WTC11 (cell line): ENCODE measurements around the gene FMR1NB. TPM values are rescaled to one million over a fixed set of nuclear protein-coding genes. Genes with fewer than 3 reads are reported as not detected.

Experiments
- ATAC-seq: fragments of 200-7000 bp; cut with Tn5 transposase; 2 replicates; pipeline ENCODE4 v1.10.0; 2021; ENCODE audit warnings: mild to moderate bottlenecking, moderate library complexity
- CTCF ChIA-PET: fragments of 300-600 bp; sonication (Branson Sonifier 250); formaldehyde crosslinking; loops from one replicate; lab custom pipeline; 2021; ENCODE audit warnings: antibody characterized with exemption; lab: Charles Lee
- POLR2A ChIA-PET: fragments of 350-600 bp; sonication (Branson Sonifier 250); formaldehyde crosslinking; loops from one replicate; lab custom pipeline; 2021; ENCODE audit warnings: antibody characterized with exemption; lab: Charles Lee
- DNase-seq: peaks from one replicate; pipeline ENCODE4 v3.0.0; 2021; ENCODE audit warnings: low spot score
- H3K27ac Mint-ChIP-seq: 2 replicates; pipeline ENCODE4 v1.8.0; 2021; ENCODE audit warnings: mixed read lengths
- H3K27me3 Mint-ChIP-seq: 2 replicates; pipeline ENCODE4 v1.8.0; 2021; ENCODE audit warnings: low read depth, mild to moderate bottlenecking, moderate library complexity, mixed read lengths
- H3K36me3 Mint-ChIP-seq: 2 replicates; pipeline ENCODE4 v1.8.0; 2021; ENCODE audit warnings: mixed read lengths
- H3K4me1 Mint-ChIP-seq: 2 replicates; pipeline ENCODE4 v1.8.0; 2022; ENCODE audit warnings: mixed read lengths
- H3K4me3 Mint-ChIP-seq: 2 replicates; pipeline ENCODE4 v1.8.0; 2021; ENCODE audit warnings: mild to moderate bottlenecking, moderate library complexity, mixed read lengths
- H3K9me3 Mint-ChIP-seq: 2 replicates; pipeline ENCODE4 v1.8.0; 2021; ENCODE audit warnings: mixed read lengths
- CBFB ChIP-seq: sonication (generic); formaldehyde crosslinking; IDR thresholded peaks from 2 replicates; pipeline ENCODE4 v1.8.1; 2022; ENCODE audit warnings: mild to moderate bottlenecking, low read depth, missing genetic modification reagents
- ELF4 ChIP-seq: sonication (generic); formaldehyde crosslinking; IDR thresholded peaks from 2 replicates; pipeline ENCODE4 v1.8.1; 2022; ENCODE audit warnings: low read depth, mild to moderate bottlenecking, moderate library complexity, missing genetic modification reagents
- ESRRA ChIP-seq: sonication (generic); formaldehyde crosslinking; IDR thresholded peaks from 2 replicates; pipeline ENCODE4 v1.8.1; 2022; ENCODE audit warnings: mild to moderate bottlenecking, missing genetic modification reagents, borderline replicate concordance
- FOXJ3 ChIP-seq: sonication (generic); formaldehyde crosslinking; IDR thresholded peaks from 2 replicates; pipeline ENCODE4 v1.9.0; 2021; ENCODE audit warnings: missing genetic modification reagents, mild to moderate bottlenecking, borderline replicate concordance
- FOXK1 ChIP-seq: sonication (generic); formaldehyde crosslinking; IDR thresholded peaks from 2 replicates; pipeline ENCODE4 v1.8.0; 2022; ENCODE audit warnings: mild to moderate bottlenecking, moderate library complexity, missing genetic modification reagents
- FOXP1 ChIP-seq: sonication (generic); formaldehyde crosslinking; IDR thresholded peaks from 2 replicates; pipeline ENCODE4 v1.8.0; 2022; ENCODE audit warnings: missing genetic modification reagents, mild to moderate bottlenecking, moderate library complexity, borderline replicate concordance
- GABPB1 ChIP-seq: sonication (generic); formaldehyde crosslinking; IDR thresholded peaks from 2 replicates; pipeline ENCODE4 v1.8.1; 2023; ENCODE audit warnings: mild to moderate bottlenecking, missing genetic modification reagents
- GRHL2 ChIP-seq: fragments of 250-450 bp; sonication (Bioruptor Pico); IDR thresholded peaks from 2 replicates; pipeline ENCODE4 v1.8.0; 2022; ENCODE audit warnings: mild to moderate bottlenecking, moderate library complexity; ENCODE audit not compliant: insufficient replicate concordance, severe bottlenecking
- NFYB ChIP-seq: sonication (generic); formaldehyde crosslinking; conservative IDR thresholded peaks from 2 replicates; pipeline ENCODE4 v1.8.0; 2022; ENCODE audit warnings: low read depth, missing genetic modification reagents
- NR2C2 ChIP-seq: sonication (generic); formaldehyde crosslinking; IDR thresholded peaks from 2 replicates; pipeline ENCODE4 v1.8.0; 2022; ENCODE audit warnings: mild to moderate bottlenecking, missing genetic modification reagents
- NR3C1 ChIP-seq: sonication (generic); formaldehyde crosslinking; conservative IDR thresholded peaks from 2 replicates; pipeline ENCODE4 v1.8.1; 2023; ENCODE audit warnings: low read depth, mild to moderate bottlenecking, missing genetic modification reagents
- RORB ChIP-seq: fragments of 250-450 bp; sonication (Bioruptor Pico); IDR thresholded peaks from 2 replicates; pipeline ENCODE4 v1.9.0; 2021; ENCODE audit warnings: mild to moderate bottlenecking
- TP53 ChIP-seq: sonication (generic); formaldehyde crosslinking; IDR thresholded peaks from 2 replicates; pipeline ENCODE4 v1.8.1; 2023; ENCODE audit warnings: mild to moderate bottlenecking, missing genetic modification reagents
- ZBTB21 ChIP-seq: sonication (generic); formaldehyde crosslinking; IDR thresholded peaks from 2 replicates; pipeline ENCODE4 v1.8.1; 2023; ENCODE audit warnings: mild to moderate bottlenecking, missing genetic modification reagents, borderline replicate concordance
- ZNF121 ChIP-seq: sonication (generic); formaldehyde crosslinking; IDR thresholded peaks from 2 replicates; pipeline ENCODE4 v1.8.0; 2023; ENCODE audit warnings: missing genetic modification reagents
- ZNF138 ChIP-seq: sonication (generic); formaldehyde crosslinking; conservative IDR thresholded peaks from 2 replicates; pipeline ENCODE4 v1.8.1; 2022; ENCODE audit warnings: mild to moderate bottlenecking, moderate library complexity, missing genetic modification reagents
- ZNF219 ChIP-seq: sonication (generic); formaldehyde crosslinking; IDR thresholded peaks from 2 replicates; pipeline ENCODE4 v1.8.0; 2023; ENCODE audit warnings: missing genetic modification reagents, mild to moderate bottlenecking, borderline replicate concordance
- ZNF317 ChIP-seq: sonication (generic); formaldehyde crosslinking; IDR thresholded peaks from 2 replicates; pipeline ENCODE4 v1.8.1; 2023; ENCODE audit warnings: low read depth, mild to moderate bottlenecking, moderate library complexity, missing genetic modification reagents, borderline replicate concordance
- ZNF396 ChIP-seq: fragments of 250-450 bp; sonication (Bioruptor Pico); IDR thresholded peaks from 2 replicates; pipeline ENCODE4 v1.8.0; 2021; ENCODE audit warnings: mild to moderate bottlenecking, moderate library complexity, borderline replicate concordance
- total RNA-seq: library from RNA; stranded (reverse); gene quantifications from 3 replicates; pipeline ENCODE4 v1.2.3, GENCODE V29; 2021
- TF ChIP-seq, protein P1 (sequence below): sonication (generic); formaldehyde crosslinking; IDR thresholded peaks from 2 replicates; pipeline ENCODE4 v1.8.1; 2023; ENCODE audit warnings: mild to moderate bottlenecking, missing genetic modification reagents, moderate library complexity
- TF ChIP-seq, protein P2 (sequence below): sonication (generic); formaldehyde crosslinking; IDR thresholded peaks from 2 replicates; pipeline ENCODE4 v1.8.1; 2022; ENCODE audit warnings: mild to moderate bottlenecking, missing genetic modification reagents, moderate library complexity, borderline replicate concordance
- TF ChIP-seq, protein P3 (sequence below): sonication (generic); formaldehyde crosslinking; IDR thresholded peaks from 2 replicates; pipeline ENCODE4 v1.8.0; 2022; ENCODE audit warnings: mild to moderate bottlenecking, missing genetic modification reagents
- TF ChIP-seq, protein P4 (sequence below): sonication (generic); formaldehyde crosslinking; IDR thresholded peaks from 2 replicates; pipeline ENCODE4 v1.8.0; 2022; ENCODE audit warnings: mild to moderate bottlenecking, missing genetic modification reagents
- TF ChIP-seq, protein P5 (sequence below): fragments of 250-450 bp; sonication (Bioruptor Pico); conservative IDR thresholded peaks from 2 replicates; pipeline ENCODE4 v1.9.0; 2021; ENCODE audit warnings: mild to moderate bottlenecking
- TF ChIP-seq, protein P6 (sequence below): fragments of 250-450 bp; sonication (Bioruptor Pico); IDR thresholded peaks from 2 replicates; pipeline ENCODE4 v1.9.0; 2021; ENCODE audit warnings: mild to moderate bottlenecking

Gene FMR1NB
- total RNA-seq, 1 experiment from 2014 or later = not detected

DNA sequence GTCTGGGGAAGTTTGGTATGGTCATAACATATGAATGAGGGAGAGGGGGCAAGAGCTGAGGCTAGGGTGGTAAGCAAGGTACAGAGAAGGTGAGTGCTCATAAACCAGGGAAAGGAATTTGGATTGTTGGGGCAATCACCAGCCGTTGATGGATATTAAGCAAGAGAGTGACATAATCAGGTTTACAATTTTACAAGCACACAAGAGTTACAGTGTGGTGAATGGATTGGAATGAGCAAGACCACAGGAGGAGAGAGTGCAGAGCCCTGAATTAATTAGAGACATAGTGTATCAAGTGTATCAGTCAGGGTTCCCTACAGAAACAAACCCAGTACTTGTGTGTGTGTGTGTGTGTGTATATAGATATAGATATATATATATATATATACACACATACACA, 18.7 kb upstream of the FMR1NB start:
- H3K4me1 Mint-ChIP-seq = no peaks in the 10 kb centered on the region
- H3K36me3 Mint-ChIP-seq = peaks cover 7% of the 10 kb centered on the region
- TF ChIP-seq ZNF219 (CRISPR knock-in tag) = no peak
- TF ChIP-seq, protein P1, sequence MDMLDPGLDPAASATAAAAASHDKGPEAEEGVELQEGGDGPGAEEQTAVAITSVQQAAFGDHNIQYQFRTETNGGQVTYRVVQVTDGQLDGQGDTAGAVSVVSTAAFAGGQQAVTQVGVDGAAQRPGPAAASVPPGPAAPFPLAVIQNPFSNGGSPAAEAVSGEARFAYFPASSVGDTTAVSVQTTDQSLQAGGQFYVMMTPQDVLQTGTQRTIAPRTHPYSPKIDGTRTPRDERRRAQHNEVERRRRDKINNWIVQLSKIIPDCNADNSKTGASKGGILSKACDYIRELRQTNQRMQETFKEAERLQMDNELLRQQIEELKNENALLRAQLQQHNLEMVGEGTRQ (CRISPR knock-in tag) = no peak
- no peak for TF ChIP-seq ZNF121
- no peak for TF ChIP-seq CBFB (CRISPR knock-in tag)
- no peak for TF ChIP-seq GABPB1 (CRISPR knock-in tag)
- TF ChIP-seq ZBTB21 = no peak
- no peak overlapping the region for H3K27ac Mint-ChIP-seq
- no peaks in the 10 kb centered on the region; the same call in none of the 2 replicates for H3K27me3 Mint-ChIP-seq
- ChIA-PET POLR2A (no interaction called here), CTCF (no interaction called here)
- no peak overlapping the region for H3K4me3 Mint-ChIP-seq
- H3K9me3 Mint-ChIP-seq = peaks cover 47% of the 10 kb centered on the region
- ATAC-seq (no peak), DNase-seq (no peak)

DNA sequence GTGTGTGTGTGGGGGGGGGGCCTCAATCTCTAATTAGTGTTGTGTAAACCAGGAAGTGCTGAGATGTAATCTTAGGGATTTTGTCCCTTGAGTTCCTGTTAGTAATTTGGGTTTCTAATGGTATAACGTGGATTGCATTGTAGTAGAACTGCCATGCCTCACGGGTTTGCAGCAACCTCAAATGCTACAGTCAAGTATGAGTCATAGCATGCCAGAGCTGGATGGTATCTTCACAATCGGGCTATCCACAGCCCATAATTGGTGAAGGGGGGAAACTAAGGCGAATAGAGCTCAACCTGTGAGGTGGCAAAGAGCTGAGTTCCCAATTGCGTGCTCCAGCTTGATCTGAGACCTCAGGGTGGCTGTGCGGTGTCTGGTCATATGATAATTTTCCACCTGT, 2.2 kb upstream of the FMR1NB start:
- POLR2A ChIA-PET = no interaction called here
- H3K36me3 Mint-ChIP-seq = peaks cover 9% of the 10 kb centered on the region
- TF ChIP-seq NFYB (CRISPR knock-in tag) = no peak
- no peak for TF ChIP-seq ZBTB21
- TF ChIP-seq FOXJ3 = no peak
- TF ChIP-seq, protein P2, sequence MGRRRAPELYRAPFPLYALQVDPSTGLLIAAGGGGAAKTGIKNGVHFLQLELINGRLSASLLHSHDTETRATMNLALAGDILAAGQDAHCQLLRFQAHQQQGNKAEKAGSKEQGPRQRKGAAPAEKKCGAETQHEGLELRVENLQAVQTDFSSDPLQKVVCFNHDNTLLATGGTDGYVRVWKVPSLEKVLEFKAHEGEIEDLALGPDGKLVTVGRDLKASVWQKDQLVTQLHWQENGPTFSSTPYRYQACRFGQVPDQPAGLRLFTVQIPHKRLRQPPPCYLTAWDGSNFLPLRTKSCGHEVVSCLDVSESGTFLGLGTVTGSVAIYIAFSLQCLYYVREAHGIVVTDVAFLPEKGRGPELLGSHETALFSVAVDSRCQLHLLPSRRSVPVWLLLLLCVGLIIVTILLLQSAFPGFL = no peak
- TF ChIP-seq FOXP1 (CRISPR knock-in tag) = no peak
- TF ChIP-seq FOXK1 = no peak
- TF ChIP-seq, protein P3, sequence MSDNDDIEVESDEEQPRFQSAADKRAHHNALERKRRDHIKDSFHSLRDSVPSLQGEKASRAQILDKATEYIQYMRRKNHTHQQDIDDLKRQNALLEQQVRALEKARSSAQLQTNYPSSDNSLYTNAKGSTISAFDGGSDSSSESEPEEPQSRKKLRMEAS (CRISPR knock-in tag) = no peak
- TF ChIP-seq, protein P4, sequence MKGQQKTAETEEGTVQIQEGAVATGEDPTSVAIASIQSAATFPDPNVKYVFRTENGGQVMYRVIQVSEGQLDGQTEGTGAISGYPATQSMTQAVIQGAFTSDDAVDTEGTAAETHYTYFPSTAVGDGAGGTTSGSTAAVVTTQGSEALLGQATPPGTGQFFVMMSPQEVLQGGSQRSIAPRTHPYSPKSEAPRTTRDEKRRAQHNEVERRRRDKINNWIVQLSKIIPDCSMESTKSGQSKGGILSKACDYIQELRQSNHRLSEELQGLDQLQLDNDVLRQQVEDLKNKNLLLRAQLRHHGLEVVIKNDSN = no peak
- TF ChIP-seq, protein P5, sequence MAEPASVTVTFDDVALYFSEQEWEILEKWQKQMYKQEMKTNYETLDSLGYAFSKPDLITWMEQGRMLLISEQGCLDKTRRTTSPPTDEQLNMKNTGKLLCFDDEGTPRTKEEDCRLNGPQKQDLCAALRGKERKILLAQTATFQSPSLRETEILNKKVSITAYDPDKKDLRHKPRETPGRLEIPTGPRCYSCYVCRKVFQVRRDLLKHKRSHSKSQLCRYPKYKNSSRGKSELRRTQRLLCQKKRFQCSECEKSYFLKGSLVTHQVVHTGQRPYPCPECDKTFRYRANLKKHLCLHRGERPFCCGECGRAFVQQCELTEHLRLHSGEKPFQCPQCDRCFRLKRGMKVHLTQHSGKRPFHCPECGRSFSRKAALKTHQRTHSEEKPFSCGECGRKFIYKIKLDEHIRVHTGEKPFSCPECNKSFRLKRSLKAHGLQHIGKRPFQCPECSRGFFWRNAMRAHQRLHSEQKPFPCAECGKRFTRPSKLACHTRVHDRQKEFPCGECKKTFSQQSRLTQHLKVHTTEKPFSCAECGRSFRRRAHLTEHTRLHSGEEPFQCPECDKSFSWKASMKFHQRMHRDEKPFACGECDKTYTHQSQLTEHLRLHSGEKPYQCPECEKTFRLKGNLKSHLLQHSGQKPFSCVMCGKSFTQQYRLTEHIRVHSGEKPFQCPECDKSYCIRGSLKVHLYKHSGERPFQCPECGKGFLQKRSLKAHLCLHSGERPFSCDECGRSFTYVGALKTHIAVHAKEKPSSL = no peak
- TF ChIP-seq, all 79 proteins: peak for 0
- peaks cover 41% of the 10 kb centered on the region for H3K9me3 Mint-ChIP-seq
- CTCF ChIA-PET = no interaction called here
- H3K4me3 Mint-ChIP-seq = no peak overlapping the region
- H3K27ac Mint-ChIP-seq = no peak overlapping the region
- no peaks in the 10 kb centered on the region for H3K4me1 Mint-ChIP-seq
- H3K27me3 Mint-ChIP-seq = no peaks in the 10 kb centered on the region
- ATAC-seq = no peak
- no peak for DNase-seq

DNA sequence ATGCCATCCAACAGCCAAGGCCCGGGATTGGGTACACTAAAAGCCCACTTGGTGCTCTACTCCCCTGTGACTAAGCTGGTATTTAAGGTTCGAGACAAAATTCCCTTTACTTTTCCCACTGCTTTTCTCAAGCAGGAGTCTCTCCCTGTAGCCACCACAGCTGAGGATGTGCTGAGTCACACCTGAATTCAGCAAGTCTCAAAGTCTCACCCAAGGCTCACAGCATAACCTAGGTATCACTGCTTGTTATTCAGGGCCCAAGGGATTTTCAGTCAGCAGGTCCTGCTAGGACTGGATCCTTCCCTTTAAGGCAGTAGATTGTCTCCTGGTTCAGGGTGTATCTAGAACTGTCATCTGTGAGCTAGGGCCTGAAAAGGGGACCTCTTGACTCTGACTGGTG, 39.2 kb downstream of the FMR1NB start:
- no peak for ATAC-seq
- no peak for DNase-seq
- Mint-ChIP-seq H3K4me3 (no peak overlapping the region), H3K27me3 (peaks cover 9% of the 10 kb centered on the region; the same call in 1 of the 2 replicates), H3K4me1 (no peaks in the 10 kb centered on the region), H3K36me3 (peaks cover 5% of the 10 kb centered on the region), H3K27ac (no peak overlapping the region), H3K9me3 (peaks cover 49% of the 10 kb centered on the region)
- ChIA-PET POLR2A (no interaction called here), CTCF (no interaction called here)
- no peak for TF ChIP-seq GABPB1 (CRISPR knock-in tag)
- TF ChIP-seq ZNF138 (CRISPR knock-in tag) = no peak
- TF ChIP-seq, protein P3 (CRISPR knock-in tag) = no peak
- TF ChIP-seq, protein P6, sequence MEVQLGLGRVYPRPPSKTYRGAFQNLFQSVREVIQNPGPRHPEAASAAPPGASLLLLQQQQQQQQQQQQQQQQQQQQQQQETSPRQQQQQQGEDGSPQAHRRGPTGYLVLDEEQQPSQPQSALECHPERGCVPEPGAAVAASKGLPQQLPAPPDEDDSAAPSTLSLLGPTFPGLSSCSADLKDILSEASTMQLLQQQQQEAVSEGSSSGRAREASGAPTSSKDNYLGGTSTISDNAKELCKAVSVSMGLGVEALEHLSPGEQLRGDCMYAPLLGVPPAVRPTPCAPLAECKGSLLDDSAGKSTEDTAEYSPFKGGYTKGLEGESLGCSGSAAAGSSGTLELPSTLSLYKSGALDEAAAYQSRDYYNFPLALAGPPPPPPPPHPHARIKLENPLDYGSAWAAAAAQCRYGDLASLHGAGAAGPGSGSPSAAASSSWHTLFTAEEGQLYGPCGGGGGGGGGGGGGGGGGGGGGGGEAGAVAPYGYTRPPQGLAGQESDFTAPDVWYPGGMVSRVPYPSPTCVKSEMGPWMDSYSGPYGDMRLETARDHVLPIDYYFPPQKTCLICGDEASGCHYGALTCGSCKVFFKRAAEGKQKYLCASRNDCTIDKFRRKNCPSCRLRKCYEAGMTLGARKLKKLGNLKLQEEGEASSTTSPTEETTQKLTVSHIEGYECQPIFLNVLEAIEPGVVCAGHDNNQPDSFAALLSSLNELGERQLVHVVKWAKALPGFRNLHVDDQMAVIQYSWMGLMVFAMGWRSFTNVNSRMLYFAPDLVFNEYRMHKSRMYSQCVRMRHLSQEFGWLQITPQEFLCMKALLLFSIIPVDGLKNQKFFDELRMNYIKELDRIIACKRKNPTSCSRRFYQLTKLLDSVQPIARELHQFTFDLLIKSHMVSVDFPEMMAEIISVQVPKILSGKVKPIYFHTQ (CRISPR knock-in tag) = no peak
- no peak for TF ChIP-seq GRHL2 (CRISPR knock-in tag)
- TF ChIP-seq RORB (CRISPR knock-in tag) = no peak
- no peak for TF ChIP-seq ZNF396 (CRISPR knock-in tag)
- TF ChIP-seq NR3C1 (CRISPR knock-in tag) = no peak
- no peak for TF ChIP-seq ZNF317 (CRISPR knock-in tag)
- TF ChIP-seq ELF4 (CRISPR knock-in tag) = no peak
- TF ChIP-seq TP53 = no peak
- no peak for TF ChIP-seq NR2C2
- no peak for TF ChIP-seq ESRRA (CRISPR knock-in tag)
